ENCODE data around the gene COLQ.

Gene COLQ

GRCh38 chr3:15453501-15453900 lies 68.0 kb downstream of the COLQ start:
- no peak for DNase-seq

- DNase-seq, result no peak
Measured at GRCh38 chr3:15452961-15453360, 68.5 kb downstream of the COLQ start.

GRCh38 chr3:15452156-15452555 lies 69.3 kb downstream of the COLQ start:
- DNase-seq, result no peak

- no peak for DNase-seq
Measured at GRCh38 chr3:15451216-15452113, 70.0 kb downstream of the COLQ start.

- DNase-seq, result no peak
Measured at GRCh38 chr3:15450438-15451215, 70.9 kb downstream of the COLQ start.

- DNase-seq, result no peak
Measured at GRCh38 chr3:15449489-15450224, 71.8 kb downstream of the COLQ start.

- no peak for DNase-seq
Measured at GRCh38 chr3:15443826-15444524, 77.5 kb downstream of the COLQ start.

- no peak for DNase-seq
Measured at GRCh38 chr3:15440891-15441290, 80.6 kb downstream of the COLQ start.

GRCh38 chr3:15439476-15439875 lies 82.0 kb downstream of the COLQ start:
- no peak for DNase-seq

- DNase-seq, result no peak
Measured at GRCh38 chr3:15438983-15439382, 82.5 kb downstream of the COLQ start.

GRCh38 chr3:15436246-15436645 lies 85.3 kb downstream of the COLQ start:
- no peak for DNase-seq

- no peak for DNase-seq
Measured at GRCh38 chr3:15434756-15435155, 86.8 kb downstream of the COLQ start.

GRCh38 chr3:15433531-15433930 lies 88.0 kb downstream of the COLQ start:
- DNase-seq, result no peak

- no peak for DNase-seq
Measured at GRCh38 chr3:15431256-15431837, 90.2 kb downstream of the COLQ start.

- no peak for DNase-seq
Measured at GRCh38 chr3:15430624-15431023, 90.9 kb downstream of the COLQ start.

- DNase-seq, result no peak
Measured at GRCh38 chr3:15429080-15429479, 92.4 kb downstream of the COLQ start.

GRCh38 chr3:15428539-15428938 lies 93.0 kb downstream of the COLQ start:
- DNase-seq, result peak; percentile 26

GRCh38 chr3:15427981-15428380 lies 93.5 kb downstream of the COLQ start:
- DNase-seq, result peak; percentile 5

GRCh38 chr3:15427182-15427880 lies 94.2 kb downstream of the COLQ start, which contains the start of the genes EAF1 and METTL6:
TSS of gene EAF1 (plus strand) at chr3:15427598. CDS start at chr3:15427780, 182 bp downstream.
TSS of gene METTL6 (minus strand) at chr3:15427544. CDS start at chr3:15426511, 1,033 bp downstream.
- peak; percentile 89 for DNase-seq

GRCh38 chr3:15426579-15427118 lies 94.9 kb downstream of the COLQ start:
- no peak for DNase-seq

- no peak for DNase-seq
Measured at GRCh38 chr3:15420871-15421270, 100.6 kb downstream of the COLQ start.
